GM18519 (cell line): ENCODE results near the gene C4B.
"Not testable (repeated sequence)": the region's sequence is repeated elsewhere in the genome, so short reads cannot be mapped to it uniquely, and the experiment has no call there.

ENCODE experiments used
- ATAC-seq: cut with Tn5 transposase; IDR thresholded peaks from one replicate; pipeline ENCODE4 v1.9.1; 2021; ENCODE audit warnings: mild to moderate bottlenecking, moderate library complexity; ENCODE audit not compliant: unreplicated experiment, low FRiP score

Gene C4B

DNA sequence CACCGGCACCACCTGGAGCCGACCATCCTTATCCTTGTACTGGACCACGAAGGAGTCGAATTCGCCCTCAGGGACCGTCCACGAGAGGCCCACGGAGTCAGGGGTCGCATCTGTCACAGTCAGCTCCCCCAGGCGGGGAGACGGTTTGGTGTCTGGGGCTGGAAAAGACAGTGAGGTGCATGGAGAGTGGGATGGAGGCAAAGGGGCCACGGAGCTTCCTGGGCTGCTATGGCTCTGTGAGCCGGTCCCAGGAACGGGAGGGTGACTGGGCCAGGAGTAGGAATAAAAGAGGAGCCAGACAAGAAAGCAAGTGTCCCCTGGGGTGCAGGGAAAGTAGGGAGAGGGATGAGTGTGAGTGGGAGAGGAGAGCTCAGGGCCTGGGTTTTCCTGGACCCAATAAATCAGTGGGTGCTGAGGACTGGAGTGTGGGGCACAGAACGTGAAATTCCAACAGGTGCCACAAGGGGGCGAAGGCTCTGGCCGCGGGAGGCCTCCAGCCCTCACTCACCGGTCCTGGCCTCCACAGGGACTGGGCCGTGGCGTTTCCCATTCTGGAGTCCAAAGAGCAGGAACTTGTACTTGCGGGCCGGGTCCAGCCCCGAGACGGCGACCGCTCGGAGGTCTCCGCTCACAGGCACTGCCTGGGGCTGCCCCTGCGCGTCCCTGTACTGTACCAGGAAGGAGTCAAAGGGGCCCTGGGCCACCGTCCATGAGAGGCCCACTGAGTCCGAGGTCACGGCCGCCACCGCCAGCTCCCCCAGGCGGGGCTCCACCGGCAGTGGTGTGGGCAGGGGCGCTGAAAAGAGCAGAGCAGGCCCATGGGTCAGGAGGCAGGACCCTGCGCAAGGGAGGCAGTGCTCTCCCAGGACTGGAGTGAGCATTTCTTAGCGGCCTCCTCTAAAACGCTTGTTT lies 33.5 kb downstream of the C4B start:
- ATAC-seq, result no peak

DNA sequence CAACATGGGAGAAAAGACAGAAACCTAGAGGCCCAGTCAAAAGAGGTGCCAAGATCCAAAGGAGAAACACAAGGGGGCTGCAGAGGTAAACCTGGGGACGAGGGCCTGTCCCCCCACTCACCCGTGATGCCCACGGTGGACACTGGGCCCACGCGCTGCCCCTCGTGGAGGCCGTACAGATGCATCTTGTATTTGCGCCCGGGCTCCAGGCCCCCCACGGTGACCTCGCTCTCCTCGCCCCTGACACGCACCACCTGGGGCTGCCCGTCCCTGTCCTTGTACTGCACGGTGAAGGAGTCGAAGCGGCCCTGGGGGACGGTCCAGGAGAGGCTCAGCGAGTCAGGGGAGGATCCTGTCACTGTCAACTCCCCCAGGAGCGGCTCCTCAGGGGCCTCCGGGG lies 34.6 kb downstream of the C4B start:
- not testable (repeated sequence) for ATAC-seq

DNA sequence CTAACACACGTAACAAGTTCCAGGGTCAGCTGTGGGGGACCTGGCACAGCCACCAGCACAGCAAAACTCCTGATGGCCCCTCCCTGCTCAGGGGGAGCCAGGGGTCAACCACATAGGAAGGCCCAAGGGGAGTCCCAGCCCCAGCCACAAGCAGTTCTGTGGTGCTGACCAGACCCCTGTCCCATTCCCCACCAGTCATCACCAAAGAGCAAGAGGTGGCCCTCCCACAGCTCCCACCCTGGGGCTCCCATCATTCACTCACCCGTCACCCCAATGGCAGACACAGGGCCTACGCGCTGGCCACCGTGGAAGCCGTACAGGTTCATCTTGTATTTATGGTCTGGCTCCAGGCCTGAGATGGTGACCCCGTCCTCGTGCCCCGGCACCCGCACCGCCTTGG lies 35.1 kb downstream of the C4B start:
- ATAC-seq, result not testable (repeated sequence)

DNA sequence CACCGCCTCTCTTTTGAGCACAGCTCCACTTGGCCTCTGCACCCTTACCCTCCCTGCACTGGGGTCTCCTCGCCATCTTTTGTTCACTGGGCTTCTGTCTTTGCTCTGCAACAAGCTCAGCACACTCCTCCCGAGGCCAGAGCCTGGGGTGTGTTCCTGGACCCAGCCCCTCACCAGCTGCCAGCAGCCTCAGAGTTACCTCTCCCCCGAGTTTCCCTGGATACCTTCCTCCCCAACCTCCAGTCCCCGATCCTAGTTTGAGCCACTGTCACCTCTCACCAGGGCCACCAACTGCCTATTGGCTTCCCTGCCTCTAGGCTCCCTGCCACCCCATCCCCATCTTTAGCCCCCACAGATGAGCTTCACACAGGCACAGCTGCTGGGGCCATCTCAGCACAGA lies 36.0 kb downstream of the C4B start:
- ATAC-seq, result no peak

DNA sequence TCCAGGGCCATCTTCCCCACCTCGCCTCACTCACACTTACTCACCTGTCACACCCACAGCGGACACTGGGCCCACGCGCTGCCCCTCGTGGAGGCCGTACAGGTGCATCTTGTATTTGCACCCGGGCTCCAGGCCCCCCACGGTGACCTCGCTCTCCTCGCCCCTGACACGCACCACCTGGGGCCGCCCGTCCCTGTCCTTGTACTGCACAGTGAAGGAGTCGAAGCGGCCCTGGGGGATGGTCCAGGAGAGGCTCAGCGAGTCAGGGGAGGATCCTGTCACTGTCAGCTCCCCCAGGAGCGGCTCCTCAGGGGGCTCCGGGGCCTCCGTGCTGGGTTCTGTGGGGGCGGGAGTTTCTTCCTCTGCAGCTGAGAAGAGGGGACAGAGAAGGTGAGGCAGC lies 38.0 kb downstream of the C4B start:
- not testable (repeated sequence) for ATAC-seq

DNA sequence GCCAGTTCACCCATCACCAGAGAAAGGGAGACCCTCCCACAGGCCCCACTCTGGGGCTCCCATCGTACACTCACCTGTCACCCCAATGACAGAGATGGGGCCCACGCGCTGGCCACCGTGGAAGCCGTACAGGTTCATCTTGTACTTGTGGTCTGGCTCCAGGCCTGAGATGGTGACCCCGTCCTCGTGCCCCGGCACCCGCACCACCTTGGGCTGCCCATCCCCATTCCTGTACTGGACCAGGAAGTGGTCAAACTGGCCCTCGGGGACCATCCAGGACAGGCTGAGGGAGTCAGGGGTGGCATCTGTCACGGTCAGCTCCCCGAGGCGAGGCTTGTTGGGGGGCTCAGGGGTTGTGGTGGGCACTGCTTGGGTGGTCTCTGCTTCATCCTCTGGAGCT lies 38.7 kb downstream of the C4B start:
- not testable (repeated sequence) for ATAC-seq

DNA sequence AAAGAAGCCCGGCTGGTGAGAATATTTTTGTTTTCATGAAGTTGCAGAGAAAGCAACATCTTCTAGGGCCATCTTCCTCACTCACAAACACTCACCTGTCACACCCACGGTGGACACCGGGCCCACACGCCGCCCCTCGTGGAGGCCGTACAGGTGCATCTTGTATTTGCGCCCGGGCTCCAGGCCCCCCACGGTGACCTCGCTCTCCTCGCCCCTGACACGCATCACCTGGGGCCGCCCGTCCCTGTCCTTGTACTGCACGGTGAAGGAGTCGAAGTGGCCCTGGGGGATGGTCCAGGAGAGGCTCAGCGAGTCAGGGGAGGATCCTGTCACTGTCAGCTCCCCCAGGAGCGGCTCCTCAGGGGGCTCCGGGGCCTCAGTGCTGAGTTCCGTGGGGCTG lies 41.2 kb downstream of the C4B start:
- ATAC-seq, result not testable (repeated sequence)

DNA sequence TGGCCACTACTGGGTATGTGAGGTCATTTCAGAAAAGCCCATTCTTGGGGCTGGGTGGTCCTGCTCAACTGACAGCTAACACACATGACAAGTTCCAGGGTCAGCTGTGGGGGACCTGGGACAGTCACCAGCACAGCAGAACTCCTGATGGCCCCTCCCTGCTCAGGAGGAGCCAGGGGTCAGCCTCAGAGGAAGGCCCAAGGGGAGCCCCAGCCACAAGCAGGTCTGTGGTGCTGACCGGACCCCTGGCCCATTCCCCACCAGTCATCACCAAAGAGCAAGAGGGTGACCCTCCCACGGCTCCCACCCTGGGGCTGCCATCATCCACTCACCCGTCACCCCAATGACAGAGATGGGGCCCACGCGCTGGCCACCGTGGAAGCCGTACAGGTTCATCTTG lies 41.7 kb downstream of the C4B start:
- ATAC-seq, result no peak

DNA sequence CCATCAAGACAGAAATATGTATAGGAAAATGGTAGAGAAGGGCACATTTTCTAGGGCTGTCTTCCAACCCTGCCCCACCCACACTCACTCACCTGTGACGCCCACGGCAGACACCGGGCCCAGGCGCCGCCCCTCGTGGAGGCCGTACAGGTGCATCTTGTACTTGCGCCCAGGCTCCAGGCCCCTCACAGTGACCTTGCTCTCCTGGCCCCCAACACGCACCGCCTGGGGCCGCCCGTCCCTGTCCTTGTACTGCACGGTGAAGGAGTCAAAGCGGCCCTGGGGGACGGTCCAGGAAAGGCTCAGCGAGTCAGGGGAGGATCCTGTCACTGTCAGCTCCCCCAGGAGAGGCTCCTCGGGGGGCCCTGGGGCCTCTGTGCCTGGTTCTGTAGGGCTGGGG lies 43.4 kb downstream of the C4B start:
- ATAC-seq, result no peak

DNA sequence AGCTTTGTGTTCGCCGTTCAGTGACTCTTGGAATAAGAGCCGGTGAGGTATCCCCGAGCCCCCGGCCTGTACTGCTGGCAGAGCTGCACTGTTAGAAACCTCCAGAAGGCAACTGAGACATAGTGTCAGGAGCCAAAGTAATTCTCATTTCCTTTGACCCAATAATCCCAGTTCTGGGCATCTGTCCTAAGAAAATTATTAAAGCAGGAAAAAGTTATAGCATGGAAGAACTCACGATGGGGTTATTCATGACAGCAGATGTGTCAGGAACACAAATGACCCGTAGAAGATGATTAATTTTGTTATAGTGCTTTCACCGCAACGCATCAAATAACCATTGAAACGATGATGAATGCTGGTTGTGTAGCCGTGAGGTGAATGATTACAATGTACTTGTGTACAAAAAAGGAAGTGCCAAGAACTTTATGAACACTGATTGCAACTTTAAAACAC lies 43.9 kb downstream of the C4B start:
- no peak for ATAC-seq

DNA sequence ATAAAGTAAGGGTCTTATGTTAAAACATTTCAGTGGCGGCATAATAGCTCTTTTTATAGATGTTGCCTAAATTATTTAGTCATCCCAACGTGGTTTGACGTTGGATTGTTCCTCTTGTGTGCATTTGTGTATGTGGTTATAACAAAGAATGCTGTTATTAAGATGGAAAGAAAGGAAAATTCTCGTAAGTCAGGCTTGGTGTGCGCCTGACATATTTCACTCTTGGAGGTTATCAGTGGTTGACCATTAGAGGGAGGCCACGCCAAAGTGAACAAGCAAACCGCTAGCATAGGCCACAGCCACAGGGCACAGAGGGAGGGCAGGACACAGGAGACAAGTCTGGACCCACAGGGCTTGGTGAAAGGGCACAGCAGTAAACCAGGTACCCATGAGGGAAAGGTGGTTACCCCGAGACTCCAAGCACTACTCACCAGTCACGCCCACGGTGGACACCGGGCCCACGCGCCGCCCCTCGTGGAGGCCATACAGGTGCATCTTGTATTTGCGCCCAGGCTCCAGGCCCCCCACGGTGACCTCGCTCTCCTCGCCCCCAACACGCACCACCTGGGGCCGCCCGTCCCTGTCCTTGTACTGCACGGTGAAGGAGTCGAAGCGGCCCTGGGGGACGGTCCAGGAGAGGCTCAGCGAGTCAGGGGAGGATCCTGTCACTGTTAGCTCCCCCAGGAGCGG lies 46.5 kb downstream of the C4B start:
- no peak for ATAC-seq

DNA sequence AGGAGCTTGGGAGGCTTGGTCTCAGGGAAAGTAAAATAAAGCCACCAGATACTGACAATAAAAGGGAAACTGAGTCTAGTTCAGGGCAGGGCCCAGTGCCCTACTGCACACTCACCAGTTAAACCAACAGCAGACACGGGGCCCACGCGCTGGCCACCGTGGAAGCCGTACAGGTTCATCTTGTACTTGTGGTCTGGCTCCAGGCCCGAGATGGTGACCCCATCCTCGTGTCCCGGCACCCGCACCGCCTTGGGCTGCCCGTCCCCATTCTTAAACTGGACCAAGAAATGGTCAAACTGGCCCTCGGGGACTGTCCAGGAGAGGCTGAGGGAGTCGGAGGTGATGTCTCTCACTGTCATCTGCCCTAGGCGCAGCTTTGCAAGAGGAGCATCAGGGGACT lies 50.1 kb downstream of the C4B start:
- ATAC-seq, result no peak

DNA sequence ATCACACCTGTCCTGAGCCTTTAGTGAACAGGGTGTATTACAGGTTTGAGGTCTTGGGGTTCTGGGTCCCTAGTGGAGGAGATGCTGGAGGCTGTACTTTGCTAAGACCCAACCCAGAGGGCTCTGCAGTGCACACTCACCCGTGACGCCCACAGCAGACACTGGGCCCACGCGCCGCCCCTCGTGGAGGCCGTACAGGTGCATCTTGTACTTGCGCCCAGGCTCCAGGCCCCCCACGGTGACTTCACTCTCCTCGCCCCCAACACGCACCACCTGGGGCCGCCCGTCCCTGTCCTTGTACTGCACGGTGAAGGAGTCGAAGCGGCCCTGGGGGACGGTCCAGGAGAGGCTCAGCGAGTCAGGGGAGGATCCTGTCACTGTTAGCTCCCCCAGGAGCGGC lies 52.9 kb downstream of the C4B start:
- not testable (repeated sequence) for ATAC-seq

DNA sequence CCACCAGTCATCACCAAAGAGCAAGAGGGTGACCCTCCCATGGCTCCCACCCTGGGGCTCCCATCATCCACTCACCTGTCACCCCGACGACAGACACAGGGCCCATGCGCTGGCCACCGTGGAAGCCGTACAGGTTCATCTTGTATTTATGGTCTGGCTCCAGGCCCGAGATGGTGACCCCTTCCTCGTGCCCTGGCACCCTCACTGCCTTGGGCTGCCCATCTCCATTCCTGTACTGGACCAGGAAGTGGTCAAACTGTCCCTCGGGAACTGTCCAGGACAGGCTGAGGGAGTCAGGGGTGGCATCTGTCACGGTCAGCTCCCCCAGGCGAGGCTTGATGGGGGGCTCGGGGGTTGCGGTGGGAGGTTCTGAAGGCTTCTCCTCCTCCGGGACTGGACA lies 53.7 kb downstream of the C4B start:
- not testable (repeated sequence) for ATAC-seq

DNA sequence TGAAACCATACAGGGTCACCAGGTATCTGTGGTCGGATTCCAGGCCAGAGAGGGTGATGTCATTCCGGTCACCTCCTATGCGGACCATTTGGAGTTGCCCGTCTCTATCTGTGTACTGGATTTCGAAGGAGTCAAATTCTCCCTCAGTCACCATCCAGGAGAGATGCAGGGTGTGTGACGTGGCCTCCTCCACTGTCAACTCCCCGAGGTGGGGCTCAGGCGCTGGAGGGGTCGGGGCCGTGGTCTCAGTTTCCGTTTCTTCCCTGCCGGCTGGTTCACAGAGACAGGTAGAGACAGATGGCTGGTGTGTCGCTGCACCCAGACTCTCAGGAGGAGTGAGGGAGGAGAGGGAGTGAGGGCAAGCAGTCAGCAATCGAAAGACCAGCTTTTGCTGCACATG lies 54.3 kb downstream of the C4B start:
- ATAC-seq, result no peak

DNA sequence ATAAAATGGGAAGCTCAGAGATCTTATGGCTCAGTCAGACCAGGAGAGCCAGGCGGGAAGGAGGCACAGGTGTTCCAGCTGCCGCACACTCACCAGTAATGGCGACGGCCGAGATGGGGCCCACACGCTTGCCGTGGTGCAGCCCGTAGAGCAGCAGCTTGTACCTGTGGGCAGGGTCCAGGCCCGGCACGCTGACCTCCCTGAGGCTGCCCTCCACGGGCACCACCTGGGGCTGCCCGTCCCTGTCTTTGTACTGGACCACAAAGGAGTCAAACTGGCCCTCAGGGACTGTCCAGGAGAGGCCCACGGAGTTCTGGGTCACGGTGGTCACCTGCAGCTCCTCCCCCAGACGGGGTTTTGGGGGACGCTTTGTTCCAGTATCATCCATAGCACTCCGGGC lies 54.9 kb downstream of the C4B start:
- no peak for ATAC-seq

DNA sequence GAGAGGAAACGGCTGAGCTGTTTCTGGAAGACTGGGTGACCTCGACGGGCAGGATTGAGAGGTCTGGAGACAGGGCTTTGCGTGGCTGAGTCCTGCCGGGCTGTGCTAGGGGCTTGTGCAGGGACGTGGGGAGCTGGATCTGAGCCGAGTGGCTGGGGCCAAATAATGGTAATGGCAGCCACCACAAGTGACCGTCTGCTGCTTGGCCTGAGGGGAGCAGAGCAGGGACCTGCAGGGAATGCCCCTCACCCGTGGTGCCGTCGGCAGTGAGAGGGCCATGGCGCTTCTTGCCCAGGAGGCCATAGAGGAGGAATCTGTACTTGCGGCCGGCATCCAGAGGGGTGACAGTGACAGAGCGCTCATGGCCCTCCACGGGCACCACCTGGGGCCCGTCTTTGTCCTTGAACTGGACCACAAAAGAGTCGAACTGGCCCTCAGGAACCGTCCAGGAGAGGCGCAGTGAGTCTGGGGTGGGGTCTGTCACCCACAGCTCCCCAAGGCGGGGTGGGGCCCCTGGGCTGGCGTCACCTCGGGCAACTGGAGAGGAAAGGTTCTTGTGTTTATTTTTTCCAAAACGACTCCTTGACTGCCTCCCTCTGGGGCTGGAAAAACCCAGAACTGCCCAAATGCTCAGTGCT lies 55.4 kb downstream of the C4B start:
- ATAC-seq, result no peak

DNA sequence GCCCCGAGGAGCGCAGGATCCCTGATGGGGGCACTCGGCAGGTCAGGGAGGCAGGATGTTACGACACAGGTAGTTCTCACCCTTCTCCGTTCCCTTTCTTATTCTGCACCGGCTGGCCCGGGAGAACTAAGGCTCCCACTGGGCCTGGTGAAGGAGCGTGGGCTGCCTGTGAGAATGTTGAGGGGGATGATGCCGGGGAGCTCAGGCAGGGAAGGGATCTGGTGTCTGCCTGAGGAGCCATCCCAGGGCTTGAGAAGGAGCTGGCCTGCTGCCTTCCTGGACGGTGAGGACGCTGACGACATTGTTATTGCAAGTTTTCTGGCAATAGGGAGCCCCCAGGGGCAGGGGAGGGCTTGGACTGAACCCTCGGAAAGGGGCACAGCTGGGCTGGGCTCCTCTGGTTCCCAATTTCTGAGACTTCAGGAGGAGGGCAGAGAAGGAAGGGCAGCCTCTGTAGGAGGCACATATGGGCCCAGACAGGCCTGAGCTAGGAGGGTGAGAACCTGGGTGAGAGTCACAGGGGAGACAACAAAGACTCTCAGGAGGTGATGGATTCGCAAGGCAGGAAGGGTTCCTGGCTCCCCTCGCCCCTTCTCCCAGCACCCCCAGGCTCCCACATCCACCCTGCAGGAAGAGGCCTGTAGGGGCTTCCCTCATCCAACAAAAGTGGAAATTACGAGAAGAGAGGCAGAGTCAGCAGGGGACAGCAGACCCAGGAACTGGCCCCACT lies 56.4 kb downstream of the C4B start:
- ATAC-seq, result no peak

DNA sequence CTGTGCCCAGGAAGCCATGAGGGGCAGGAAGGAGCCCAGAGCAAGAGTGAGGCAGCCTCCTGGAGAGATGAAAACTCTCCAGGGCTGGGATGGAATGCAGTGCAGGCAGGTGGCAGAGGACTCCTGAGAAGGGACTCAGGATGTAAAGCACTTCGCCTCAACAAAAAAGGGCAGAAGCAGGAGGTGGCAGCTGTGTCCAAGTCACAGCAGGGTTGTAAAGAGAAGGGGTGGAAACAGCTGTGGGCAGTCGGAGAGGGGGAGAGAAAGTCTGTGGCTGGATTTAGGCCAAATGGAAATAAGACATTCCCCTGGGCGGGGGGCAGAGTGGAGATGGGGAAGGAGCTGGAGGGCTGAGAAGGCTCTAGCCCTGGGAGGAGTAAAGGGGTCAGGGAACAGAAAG lies 58.5 kb downstream of the C4B start:
- no peak for ATAC-seq

DNA sequence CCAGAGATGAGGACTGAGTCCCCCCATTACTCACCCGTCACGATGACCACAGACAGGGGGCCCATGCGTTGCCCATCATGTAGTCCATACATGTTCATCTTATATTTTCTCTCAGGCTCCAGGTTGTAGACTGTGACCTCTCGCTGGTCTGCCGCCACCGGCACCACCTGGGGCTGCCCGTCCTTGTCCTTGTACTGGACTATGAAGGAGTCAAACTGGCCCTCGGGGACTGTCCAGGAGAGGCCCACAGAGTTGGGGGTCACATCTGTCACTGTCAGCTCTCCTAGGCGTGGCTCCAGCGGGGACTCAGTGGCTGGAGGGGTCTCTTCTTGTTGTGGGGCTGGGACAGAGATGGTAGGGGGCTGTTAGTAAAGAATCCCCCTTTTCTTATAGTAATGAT lies 59.0 kb downstream of the C4B start:
- no peak for ATAC-seq
